HCT116 (cell line): Measurements from ENCODE around the gene GJE1. TPM values are rescaled to one million over a fixed set of nuclear protein-coding genes. Genes with fewer than 3 reads are reported as not detected.

Experiments used
- ATAC-seq: fragments of 200-7000 bp; cut with Tn5 transposase; 2 replicates; pipeline ENCODE4 v1.9.1; 2020; ENCODE audit warnings: mild to moderate bottlenecking, moderate library complexity
- Bru-seq: library from RNA; stranded (reverse); fragments of 400-500 nt; gene quantifications from one replicate; lab custom pipeline; 2021; lab: Mats Ljungman, UMichigan
- BruChase-seq, 2 experiments: library from RNA; stranded (reverse); fragments of 400-500 nt; gene quantifications; one replicate each; lab custom pipeline; 2021; lab: Mats Ljungman, UMichigan
- BruUV-seq: library from RNA; stranded (reverse); fragments of 400-500 nt; replicated peaks from 2 replicates; lab custom pipeline; 2021; lab: Mats Ljungman, UMichigan
- CTCF ChIA-PET: fragments of 300-600 bp; sonication (Branson Sonifier 250); formaldehyde crosslinking; loops from one replicate; lab custom pipeline; 2021; ENCODE audit warnings: antibody characterized with exemption; lab: Charles Lee
- POLR2A ChIA-PET: fragments of 300-600, 350-600 bp; sonication (Branson Sonifier 250); formaldehyde crosslinking; loops from one replicate; lab custom pipeline; 2021; ENCODE audit warnings: antibody characterized with exemption; lab: Charles Lee
- RAD21 ChIA-PET, 2 experiments: fragments of 300-600 bp; sonication (Branson Sonifier 250); formaldehyde crosslinking; loops; one replicate each; lab custom pipeline; 2023; ENCODE audit warnings: low total read pairs in 2 of 2; ENCODE audit not compliant: uncharacterized antibody in 2 of 2, unreplicated experiment in 2 of 2, low non-redundant PET in 1 of 2; lab: Charles Lee
- DNase-seq: peaks from one replicate; pipeline ENCODE4 v3.0.0-alpha.2; 2010; ENCODE audit warnings: low read depth, low spot score
- H2AFZ ChIP-seq: fragments of 200-600 bp; shearing (Covaris generic), sonication (generic); 2 replicates; pipeline ENCODE4 v1.6.1; 2017; ENCODE audit warnings: low read depth, mixed run types, mixed read lengths, antibody characterized with exemption, low read length; ENCODE audit not compliant: poor library complexity, severe bottlenecking
- H3K27ac ChIP-seq: 2 replicates; pipeline ENCODE4 v1.5.1; 2012; ENCODE audit warnings: low read depth, low read length
- H3K27me3 ChIP-seq: fragments of 200-600 bp; sonication (generic); 2 replicates; pipeline ENCODE4 v1.6.1; 2016; ENCODE audit warnings: mixed run types, low read length, mixed read lengths; ENCODE audit not compliant: insufficient read depth
- H3K36me3 ChIP-seq, 2 experiments: fragments of 200-500 bp in 1 of 2; fragments of 200-600 bp in 1 of 2; sonication (Bioruptor generic) in 1 of 2; sonication (generic) in 1 of 2; 2 replicates each; pipeline versions ENCODE4 v1.5.1 to v1.6.1; 2014 to 2016; ENCODE audit warnings: low read length in 2 of 2, inconsistent platforms in 1 of 2, mixed read lengths in 1 of 2, mixed run types in 1 of 2; ENCODE audit not compliant: insufficient read depth in 2 of 2, control insufficient read depth in 1 of 2
- H3K4me1 ChIP-seq, 2 experiments: fragments of 200-600 bp in 1 of 2; sonication (generic) in 1 of 2; 2 replicates each; pipeline versions ENCODE4 v1.5.1 to v1.6.1; 2012 to 2017; ENCODE audit warnings: low read length in 2 of 2, inconsistent platforms in 1 of 2, mild to moderate bottlenecking in 1 of 2, mixed read lengths in 1 of 2, mixed run types in 1 of 2, moderate library complexity in 1 of 2; ENCODE audit not compliant: insufficient read depth in 2 of 2, control insufficient read depth in 1 of 2
- H3K4me2 ChIP-seq: fragments of 200-600 bp; sonication (generic); 2 replicates; pipeline ENCODE4 v1.6.1; 2017; ENCODE audit warnings: mixed run types, low read length, mixed read lengths
- H3K4me3 ChIP-seq, 2 experiments: fragments of 200-600 bp in 1 of 2; sonication (generic) in 1 of 2; replicated peaks in 1 of 2; 2 replicates each; pipeline ENCODE4 v1.5.1; 2011 to 2016; ENCODE audit warnings: low read length in 2 of 2, control low read depth in 1 of 2, low read depth in 1 of 2, mild to moderate bottlenecking in 1 of 2, mixed read lengths in 1 of 2, mixed run types in 1 of 2
- H3K79me2 ChIP-seq: fragments of 200-600 bp; sonication (generic); 2 replicates; pipeline ENCODE4 v1.6.1; 2017; ENCODE audit warnings: mild to moderate bottlenecking, mixed run types, low read length, moderate library complexity, mixed read lengths; ENCODE audit not compliant: insufficient read depth
- H3K9ac ChIP-seq: fragments of 200-600 bp; sonication (generic); 2 replicates; pipeline ENCODE4 v1.6.1; 2016; ENCODE audit warnings: low read length, mixed read lengths
- H3K9me2 ChIP-seq: fragments of 200-600 bp; sonication (generic), shearing (Covaris generic); 2 replicates; pipeline ENCODE4 v1.6.1; 2017; ENCODE audit warnings: mixed run types, mild to moderate bottlenecking, moderate library complexity; ENCODE audit not compliant: insufficient read depth
- H3K9me3 ChIP-seq, 2 experiments: fragments of 200-500 bp in 1 of 2; fragments of 200-600 bp in 1 of 2; sonication (Bioruptor generic) in 1 of 2; sonication (generic) in 1 of 2; 2 replicates each; pipeline ENCODE4 v1.6.1; 2014 to 2017; ENCODE audit warnings: low read length in 2 of 2, mixed read lengths in 2 of 2, inconsistent platforms in 1 of 2, low read depth in 1 of 2, mild to moderate bottlenecking in 1 of 2, mixed run types in 1 of 2, moderate library complexity in 1 of 2; ENCODE audit not compliant: control insufficient read depth in 1 of 2, insufficient read depth in 1 of 2
- H4K20me1 ChIP-seq: fragments of 200-600 bp; sonication (generic), shearing (Covaris generic); 2 replicates; pipeline ENCODE4 v1.6.1; 2017; ENCODE audit warnings: mixed run types, mild to moderate bottlenecking, moderate library complexity; ENCODE audit not compliant: insufficient read depth
- ATF3 ChIP-seq: IDR thresholded peaks from 2 replicates; pipeline ENCODE4 v1.6.1; 2012
- CBX3 ChIP-seq: IDR thresholded peaks from 2 replicates; pipeline ENCODE4 v1.6.1; 2012; ENCODE audit warnings: low read depth
- EGR1 ChIP-seq: IDR thresholded peaks from 2 replicates; pipeline ENCODE4 v1.6.1; 2012; ENCODE audit warnings: low read depth
- EZH2 ChIP-seq: fragments of 200-600 bp; sonication (generic); IDR thresholded peaks from 2 replicates; pipeline ENCODE4 v1.6.1; 2017; ENCODE audit warnings: antibody characterized with exemption, mixed run types
- MAX ChIP-seq: IDR thresholded peaks from 2 replicates; pipeline ENCODE4 v1.6.1; 2012
- POLR2A ChIP-seq: IDR thresholded peaks from 2 replicates; pipeline ENCODE4 v1.7.0; 2011; ENCODE audit warnings: borderline replicate concordance; ENCODE audit not compliant: insufficient read depth, insufficient read length; ENCODE audit errors: extremely low read depth
- POLR2AphosphoS5 ChIP-seq: IDR thresholded peaks from 2 replicates; pipeline ENCODE4 v1.6.1; 2011; ENCODE audit warnings: mild to moderate bottlenecking, low read depth, low read length, moderate library complexity
- RAD21 ChIP-seq: IDR thresholded peaks from 2 replicates; pipeline ENCODE4 v1.6.1; 2012; ENCODE audit warnings: low read depth, mild to moderate bottlenecking
- SRF ChIP-seq: IDR thresholded peaks from 2 replicates; pipeline ENCODE4 v1.6.1; 2012; ENCODE audit warnings: low read depth
- TCF7L2 ChIP-seq: IDR thresholded peaks from 2 replicates; pipeline ENCODE4 v1.7.0; 2011; ENCODE audit warnings: borderline replicate concordance, inconsistent platforms; ENCODE audit not compliant: insufficient read depth, insufficient read length; ENCODE audit errors: extremely low read depth
- ZBTB33 ChIP-seq: IDR thresholded peaks from 2 replicates; pipeline ENCODE4 v1.6.1; 2011; ENCODE audit warnings: mild to moderate bottlenecking, low read length, moderate library complexity; ENCODE audit not compliant: insufficient replicate concordance; ENCODE audit errors: extremely low read depth
- intact Hi-C: fragments of 100-400 bp; cut with micrococcal nuclease; formaldehyde crosslinking; loops from 2 replicates; pipeline ENCODE4 v1.10.0; 2022
- long read RNA-seq: library from polyadenylated mRNA; unstranded; transcript quantifications from one replicate; pipeline ENCODE4 v2.0.0, GENCODE V29; 2021; ENCODE audit not compliant: unreplicated experiment
- polyA plus RNA-seq: library from polyadenylated mRNA; unstranded; fragments of >200 nt; gene quantifications from 2 replicates; pipeline ENCODE4 v1.2.1, GENCODE V29; 2012; ENCODE audit warnings: missing spikeins
- total RNA-seq: library from RNA; stranded (reverse); gene quantifications from one replicate; pipeline ENCODE4 v1.2.1, GENCODE V29; 2021; ENCODE audit not compliant: unreplicated experiment

Gene GJE1, protein sequence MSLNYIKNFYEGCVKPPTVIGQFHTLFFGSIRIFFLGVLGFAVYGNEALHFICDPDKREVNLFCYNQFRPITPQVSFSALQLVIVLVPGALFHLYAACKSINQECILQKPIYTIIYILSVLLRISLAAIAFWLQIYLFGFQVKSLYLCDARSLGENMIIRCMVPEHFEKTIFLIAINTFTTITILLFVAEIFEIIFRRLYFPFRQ
- total RNA-seq = not detected
- not detected in 2 replicates for polyA plus RNA-seq
- Bru-seq, nascent RNA = not detected
- BruChase-seq, experiment 1, labeled RNA remaining after a 6-hour chase = not detected
- not detected for BruChase-seq, experiment 2, labeled RNA remaining after a 2-hour chase
- long read RNA-seq = 0 reads

GRCh38 chr6:142132625-142133024, at the start of gene GJE1:
TSS of gene GJE1 (plus strand) at chr6:142132925. CDS start at chr6:142133159, 234 bp downstream.
- no peaks in the 10 kb centered on the region; a peak in 1 of 4 replicates for H3K9me3 ChIP-seq
- DNase-seq = no peak
- POLR2A ChIA-PET = no interaction called here
- H3K9me2 ChIP-seq = no peaks in the 10 kb centered on the region
- H3K79me2 ChIP-seq = no peaks in the 10 kb centered on the region
- no peak within 1 kb of the TSS for H3K27ac ChIP-seq
- BruUV-seq = no TSS peak
- H3K9ac ChIP-seq = no peak within 1 kb of the TSS
- H3K4me2 ChIP-seq = no peak within 1 kb of the TSS
- RAD21 ChIA-PET = no interaction called here
- intact Hi-C loops = no loop called here
- no peaks in the 10 kb centered on the region for H3K27me3 ChIP-seq
- CTCF ChIA-PET = no interaction called here
- no peaks in the 10 kb centered on the region for H3K4me1 ChIP-seq
- ATAC-seq = no peak
- no peaks in the 10 kb centered on the region for H3K36me3 ChIP-seq
- H4K20me1 ChIP-seq = no peaks in the 10 kb centered on the region
- H2AFZ ChIP-seq = no peak within 1 kb of the TSS
- no peak within 1 kb of the TSS for H3K4me3 ChIP-seq
- TF ChIP-seq ZBTB33 (no peak), SRF (no peak), RAD21 (no peak), TCF7L2 (no peak), POLR2A (no peak), MAX (no peak), EGR1 (no peak), CBX3 (no peak), POLR2AphosphoS5 (no peak), EZH2 (no peak), ATF3 (no peak)
- TF ChIP-seq, all 23 proteins: peak for 0
